Measurements from ENCODE around the gene ATP13A2.

Gene ATP13A2, protein sequence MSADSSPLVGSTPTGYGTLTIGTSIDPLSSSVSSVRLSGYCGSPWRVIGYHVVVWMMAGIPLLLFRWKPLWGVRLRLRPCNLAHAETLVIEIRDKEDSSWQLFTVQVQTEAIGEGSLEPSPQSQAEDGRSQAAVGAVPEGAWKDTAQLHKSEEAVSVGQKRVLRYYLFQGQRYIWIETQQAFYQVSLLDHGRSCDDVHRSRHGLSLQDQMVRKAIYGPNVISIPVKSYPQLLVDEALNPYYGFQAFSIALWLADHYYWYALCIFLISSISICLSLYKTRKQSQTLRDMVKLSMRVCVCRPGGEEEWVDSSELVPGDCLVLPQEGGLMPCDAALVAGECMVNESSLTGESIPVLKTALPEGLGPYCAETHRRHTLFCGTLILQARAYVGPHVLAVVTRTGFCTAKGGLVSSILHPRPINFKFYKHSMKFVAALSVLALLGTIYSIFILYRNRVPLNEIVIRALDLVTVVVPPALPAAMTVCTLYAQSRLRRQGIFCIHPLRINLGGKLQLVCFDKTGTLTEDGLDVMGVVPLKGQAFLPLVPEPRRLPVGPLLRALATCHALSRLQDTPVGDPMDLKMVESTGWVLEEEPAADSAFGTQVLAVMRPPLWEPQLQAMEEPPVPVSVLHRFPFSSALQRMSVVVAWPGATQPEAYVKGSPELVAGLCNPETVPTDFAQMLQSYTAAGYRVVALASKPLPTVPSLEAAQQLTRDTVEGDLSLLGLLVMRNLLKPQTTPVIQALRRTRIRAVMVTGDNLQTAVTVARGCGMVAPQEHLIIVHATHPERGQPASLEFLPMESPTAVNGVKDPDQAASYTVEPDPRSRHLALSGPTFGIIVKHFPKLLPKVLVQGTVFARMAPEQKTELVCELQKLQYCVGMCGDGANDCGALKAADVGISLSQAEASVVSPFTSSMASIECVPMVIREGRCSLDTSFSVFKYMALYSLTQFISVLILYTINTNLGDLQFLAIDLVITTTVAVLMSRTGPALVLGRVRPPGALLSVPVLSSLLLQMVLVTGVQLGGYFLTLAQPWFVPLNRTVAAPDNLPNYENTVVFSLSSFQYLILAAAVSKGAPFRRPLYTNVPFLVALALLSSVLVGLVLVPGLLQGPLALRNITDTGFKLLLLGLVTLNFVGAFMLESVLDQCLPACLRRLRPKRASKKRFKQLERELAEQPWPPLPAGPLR

DNA sequence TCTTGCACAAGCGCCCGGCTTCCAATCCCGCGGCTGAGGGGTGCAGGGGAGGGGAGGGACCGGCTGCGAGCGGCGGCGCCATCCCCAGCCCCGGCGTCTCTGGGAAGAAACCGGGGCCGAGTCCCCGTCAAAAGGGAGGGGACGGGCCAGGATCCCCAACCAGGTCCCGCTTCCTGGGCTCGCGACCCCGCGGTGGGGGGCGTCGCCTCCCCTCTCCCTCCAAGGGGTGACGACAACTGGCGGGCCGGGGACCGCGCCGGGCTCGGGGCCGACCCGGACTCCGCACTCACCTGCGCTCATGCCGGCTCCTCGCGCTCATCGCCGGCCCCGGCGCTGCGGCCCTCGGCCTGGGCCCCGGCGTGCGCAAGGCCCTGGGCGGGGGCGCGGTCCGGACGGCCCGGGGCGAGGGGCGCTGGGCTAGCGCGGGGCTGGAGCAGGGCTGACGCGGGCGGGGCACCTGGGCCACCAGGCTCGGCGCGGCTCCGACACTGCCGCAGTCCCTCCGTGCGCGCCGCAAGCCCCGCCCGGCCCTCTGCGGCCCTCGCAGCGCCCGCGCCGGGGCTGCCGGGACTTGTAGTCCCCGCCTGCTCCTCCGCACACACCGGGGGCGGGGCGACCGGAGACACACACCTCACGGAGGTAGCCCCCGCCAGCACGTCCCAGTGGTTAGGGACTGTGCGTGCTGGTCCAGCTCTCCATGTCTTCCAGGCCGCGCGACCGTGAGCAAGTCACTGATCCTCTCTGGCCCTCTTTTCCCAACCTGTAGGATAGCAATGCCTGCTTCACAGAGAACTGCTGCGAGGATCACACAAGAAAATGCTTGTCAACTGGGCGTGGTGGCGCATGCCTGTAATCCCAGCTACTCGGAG, at the start of gene ATP13A2:
Gene ATP13A2 (minus strand): TSS at position 490 of the 869 bp plus-strand sequence. CDS start 190 bp downstream, at position 300.
- TF ChIP-seq, protein P1, sequence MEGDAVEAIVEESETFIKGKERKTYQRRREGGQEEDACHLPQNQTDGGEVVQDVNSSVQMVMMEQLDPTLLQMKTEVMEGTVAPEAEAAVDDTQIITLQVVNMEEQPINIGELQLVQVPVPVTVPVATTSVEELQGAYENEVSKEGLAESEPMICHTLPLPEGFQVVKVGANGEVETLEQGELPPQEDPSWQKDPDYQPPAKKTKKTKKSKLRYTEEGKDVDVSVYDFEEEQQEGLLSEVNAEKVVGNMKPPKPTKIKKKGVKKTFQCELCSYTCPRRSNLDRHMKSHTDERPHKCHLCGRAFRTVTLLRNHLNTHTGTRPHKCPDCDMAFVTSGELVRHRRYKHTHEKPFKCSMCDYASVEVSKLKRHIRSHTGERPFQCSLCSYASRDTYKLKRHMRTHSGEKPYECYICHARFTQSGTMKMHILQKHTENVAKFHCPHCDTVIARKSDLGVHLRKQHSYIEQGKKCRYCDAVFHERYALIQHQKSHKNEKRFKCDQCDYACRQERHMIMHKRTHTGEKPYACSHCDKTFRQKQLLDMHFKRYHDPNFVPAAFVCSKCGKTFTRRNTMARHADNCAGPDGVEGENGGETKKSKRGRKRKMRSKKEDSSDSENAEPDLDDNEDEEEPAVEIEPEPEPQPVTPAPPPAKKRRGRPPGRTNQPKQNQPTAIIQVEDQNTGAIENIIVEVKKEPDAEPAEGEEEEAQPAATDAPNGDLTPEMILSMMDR (IDR thresholded peaks at IDR 0.05; ENCODE audit: low read depth, low read length, missing control alignments): no peak
- in situ Hi-C loops (cut with HindIII; ENCODE audit: low sequenced_read_pairs): no loop called here

DNA sequence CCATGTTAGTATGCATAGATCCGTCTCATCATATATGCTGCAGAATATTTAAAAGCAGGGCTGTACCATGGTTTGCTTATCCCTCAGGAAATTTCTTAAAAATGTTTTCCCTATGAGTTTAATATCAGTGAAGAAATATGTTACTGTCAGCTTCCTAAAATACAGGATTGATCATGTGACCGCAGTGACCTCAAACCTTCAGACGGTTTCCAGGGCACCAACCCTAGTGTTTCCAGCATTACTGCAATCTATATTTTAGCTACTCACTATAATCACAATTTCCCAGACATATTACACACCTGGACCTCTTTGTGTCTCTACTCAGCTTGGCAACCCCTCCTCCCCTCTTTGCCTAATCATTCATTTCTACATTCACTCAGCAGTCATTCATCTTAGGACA, 49.8 kb upstream of the ATP13A2 start:
- in situ Hi-C loops (cut with HindIII; ENCODE audit: low sequenced_read_pairs): no loop called here
- TF ChIP-seq, protein P1 (IDR thresholded peaks at IDR 0.05; ENCODE audit: low read depth, low read length, missing control alignments): no peak
- no peak for DNase-seq (ENCODE audit: low read depth)

More for the DNA sequence above, at the start of gene ATP13A2:
- peak within 1 kb of the TSS; percentile 71 for H3K4me3 ChIP-seq (ENCODE audit: low read depth, low read length)
- no peak for DNase-seq (ENCODE audit: low read depth)

DNA sequence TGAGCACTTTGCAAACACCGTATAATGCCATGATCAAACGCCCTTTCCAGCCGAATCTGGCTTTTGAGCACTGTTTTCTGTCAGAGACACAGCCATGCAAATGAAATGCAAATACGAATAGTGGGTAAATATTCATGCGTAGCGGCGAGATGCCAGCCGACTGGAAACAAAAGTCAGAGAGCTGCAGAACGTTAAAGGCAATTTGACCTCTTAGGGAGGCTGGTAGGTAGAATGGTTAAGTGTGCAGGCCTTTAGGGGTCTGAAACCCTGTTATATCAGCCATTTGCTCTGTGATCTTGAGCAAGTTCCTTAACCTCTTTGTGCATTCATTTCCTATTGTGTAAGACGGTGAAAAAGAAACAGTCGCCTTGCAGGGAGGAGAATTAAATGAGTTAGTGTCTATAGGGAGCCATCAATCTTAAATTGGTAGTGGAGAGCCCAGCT, 48.6 kb upstream of the ATP13A2 start:
- DNase-seq (ENCODE audit: low read depth): no peak
- no peak overlapping the region for H3K4me3 ChIP-seq (ENCODE audit: low read depth, low read length)
- in situ Hi-C loops (cut with HindIII; ENCODE audit: low sequenced_read_pairs): no loop called here
- TF ChIP-seq, protein P1 (IDR thresholded peaks at IDR 0.05; ENCODE audit: low read depth, low read length, missing control alignments): no peak

More for the DNA sequence above, 49.8 kb upstream of the ATP13A2 start:
- no peak overlapping the region for H3K4me3 ChIP-seq (ENCODE audit: low read depth, low read length)

DNA sequence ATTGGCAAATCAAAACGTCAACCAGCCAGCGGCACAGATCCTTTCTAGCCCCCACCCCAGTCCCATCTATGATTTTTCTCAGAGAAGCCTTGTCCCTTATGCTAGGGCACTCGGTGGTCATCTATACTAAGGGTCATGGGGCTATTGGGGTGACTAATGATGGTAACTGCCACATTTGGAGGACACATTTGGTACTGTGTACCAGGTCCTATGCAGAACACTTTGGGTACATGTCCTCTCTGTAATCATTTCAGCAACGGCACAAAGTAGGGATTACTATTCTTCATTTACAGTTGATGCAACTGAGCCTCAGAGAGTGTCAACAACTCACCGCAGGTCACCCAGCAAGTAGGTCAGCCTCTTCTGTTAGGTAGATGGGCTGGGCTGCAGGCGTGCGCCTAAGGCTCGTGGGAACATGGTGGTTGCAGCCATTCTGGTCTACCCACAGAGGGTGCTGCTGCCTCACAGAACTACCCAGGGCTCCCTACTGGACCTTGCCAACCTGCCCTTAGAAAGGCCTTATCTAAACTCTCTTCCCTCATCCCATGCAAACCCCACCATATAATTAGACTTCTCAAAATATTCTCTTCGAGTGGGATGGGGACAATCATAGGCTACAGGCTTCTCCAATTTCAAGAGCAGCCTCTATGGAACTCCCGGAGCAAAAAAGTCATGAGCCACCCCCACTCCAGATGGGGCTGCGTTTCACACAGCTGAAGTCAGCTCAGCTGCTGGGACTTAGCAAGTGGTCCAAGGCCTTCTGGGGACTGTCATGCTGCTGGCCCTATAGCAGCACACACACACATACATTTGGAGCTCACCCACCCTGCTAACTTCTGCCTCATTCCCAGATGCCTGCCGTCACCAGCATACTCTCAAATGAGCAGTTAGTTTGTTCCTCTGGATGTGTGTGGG, 47.9 kb upstream of the ATP13A2 start:
- peak; percentile 53 for DNase-seq (ENCODE audit: low read depth)
- no peak overlapping the region for H3K4me3 ChIP-seq (ENCODE audit: low read depth, low read length)
- TF ChIP-seq, protein P1 (IDR thresholded peaks at IDR 0.05; ENCODE audit: low read depth, low read length, missing control alignments): peak; percentile 92
- in situ Hi-C loops (cut with HindIII; ENCODE audit: low sequenced_read_pairs): no loop called here

DNA sequence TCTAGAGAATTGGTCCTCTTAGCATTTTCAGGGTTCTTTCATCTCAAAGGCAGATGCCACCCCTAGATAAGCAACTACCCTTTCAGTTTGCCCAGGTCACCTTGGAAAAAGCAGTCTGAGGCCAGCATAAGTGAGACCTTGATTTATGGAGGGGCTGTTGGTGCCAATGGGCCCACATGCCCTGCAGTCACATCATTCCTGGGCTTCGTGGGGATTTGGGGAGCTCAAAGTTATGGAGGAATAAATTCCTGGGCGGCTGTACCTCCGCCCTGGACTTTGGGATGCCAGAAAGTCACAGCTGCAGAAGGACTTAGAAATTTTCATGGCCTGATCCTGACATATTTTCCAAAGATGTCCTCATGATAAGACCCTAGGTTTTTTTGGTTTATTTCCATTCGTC, 44.8 kb upstream of the ATP13A2 start:
- in situ Hi-C loops (cut with HindIII; ENCODE audit: low sequenced_read_pairs): no loop called here
- TF ChIP-seq, protein P1 (IDR thresholded peaks at IDR 0.05; ENCODE audit: low read depth, low read length, missing control alignments): no peak
- H3K4me3 ChIP-seq (ENCODE audit: low read depth, low read length): no peak overlapping the region
- DNase-seq (ENCODE audit: low read depth): no peak

Data from astrocyte of the cerebellum (primary cell).